NB4 (cell line): ENCODE results near the gene RRAGC.

ENCODE experiments used
- MYC ChIP-seq: IDR thresholded peaks from 2 replicates; pipeline ENCODE4 v1.6.1; 2011; ENCODE audit warnings: low read depth, low read length
- POLR2A ChIP-seq: IDR thresholded peaks from 2 replicates; pipeline ENCODE4 v1.6.1; 2011; ENCODE audit warnings: mild to moderate bottlenecking; ENCODE audit not compliant: insufficient read length; ENCODE audit errors: extremely low read depth
- TF ChIP-seq, protein P1 (sequence below): IDR thresholded peaks from one replicate; pipeline ENCODE4 v1.5.1; 2012; ENCODE audit warnings: low read depth, low read length
- TF ChIP-seq, protein P2 (sequence below): IDR thresholded peaks from 2 replicates; pipeline ENCODE4 v1.6.1; 2011; ENCODE audit warnings: low read depth, low read length

DNA sequence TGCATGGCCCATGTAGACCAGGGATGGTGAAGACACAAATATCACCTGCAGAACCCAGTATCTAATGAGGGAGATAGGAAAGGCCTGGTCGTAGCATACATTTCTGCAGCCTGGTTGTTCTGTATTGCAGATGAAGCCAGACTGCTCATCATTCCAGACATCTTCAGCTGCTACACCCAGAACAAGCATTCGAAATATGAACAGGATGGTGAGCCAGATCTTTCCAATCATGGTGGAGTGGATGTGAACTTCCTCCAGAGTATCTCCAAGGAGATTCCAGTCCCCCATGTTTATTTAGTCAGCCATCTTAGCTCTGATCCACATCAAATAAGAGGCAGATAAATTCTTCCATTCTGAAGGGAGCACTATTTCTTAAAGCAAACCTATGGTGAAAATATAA, 16.2 kb upstream of the RRAGC start:
- TF ChIP-seq POLR2A (no peak), MYC (no peak)
- TF ChIP-seq, protein P1, sequence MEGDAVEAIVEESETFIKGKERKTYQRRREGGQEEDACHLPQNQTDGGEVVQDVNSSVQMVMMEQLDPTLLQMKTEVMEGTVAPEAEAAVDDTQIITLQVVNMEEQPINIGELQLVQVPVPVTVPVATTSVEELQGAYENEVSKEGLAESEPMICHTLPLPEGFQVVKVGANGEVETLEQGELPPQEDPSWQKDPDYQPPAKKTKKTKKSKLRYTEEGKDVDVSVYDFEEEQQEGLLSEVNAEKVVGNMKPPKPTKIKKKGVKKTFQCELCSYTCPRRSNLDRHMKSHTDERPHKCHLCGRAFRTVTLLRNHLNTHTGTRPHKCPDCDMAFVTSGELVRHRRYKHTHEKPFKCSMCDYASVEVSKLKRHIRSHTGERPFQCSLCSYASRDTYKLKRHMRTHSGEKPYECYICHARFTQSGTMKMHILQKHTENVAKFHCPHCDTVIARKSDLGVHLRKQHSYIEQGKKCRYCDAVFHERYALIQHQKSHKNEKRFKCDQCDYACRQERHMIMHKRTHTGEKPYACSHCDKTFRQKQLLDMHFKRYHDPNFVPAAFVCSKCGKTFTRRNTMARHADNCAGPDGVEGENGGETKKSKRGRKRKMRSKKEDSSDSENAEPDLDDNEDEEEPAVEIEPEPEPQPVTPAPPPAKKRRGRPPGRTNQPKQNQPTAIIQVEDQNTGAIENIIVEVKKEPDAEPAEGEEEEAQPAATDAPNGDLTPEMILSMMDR, result no peak
- TF ChIP-seq, protein P2, sequence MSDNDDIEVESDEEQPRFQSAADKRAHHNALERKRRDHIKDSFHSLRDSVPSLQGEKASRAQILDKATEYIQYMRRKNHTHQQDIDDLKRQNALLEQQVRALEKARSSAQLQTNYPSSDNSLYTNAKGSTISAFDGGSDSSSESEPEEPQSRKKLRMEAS, result no peak
